H1 (cell line): ENCODE results near the gene KLHL34.

Experiments
- ATF3 ChIP-seq: IDR thresholded peaks from 2 replicates; pipeline ENCODE4 v1.6.1; 2011; ENCODE audit warnings: low read depth, mild to moderate bottlenecking, low read length; ENCODE audit not compliant: insufficient read depth
- CTCF ChIP-seq, 3 experiments: IDR thresholded peaks; 1 replicate in 2 of 3; 2 replicates in 1 of 3; pipeline versions ENCODE4 v1.5.1 to v1.6.1; 2011; ENCODE audit warnings: low read length in 3 of 3, mild to moderate bottlenecking in 3 of 3, inconsistent platforms in 2 of 3, low read depth in 1 of 3, moderate library complexity in 1 of 3; ENCODE audit not compliant: insufficient read depth in 1 of 3; ENCODE audit errors: control extremely low read depth in 1 of 3
- EP300 ChIP-seq, 2 experiments: IDR thresholded peaks; 1 replicate in 1 of 2; 2 replicates in 1 of 2; pipeline ENCODE4 v1.6.1; 2011 to 2012; ENCODE audit warnings: low read depth in 2 of 2, low read length in 2 of 2, mild to moderate bottlenecking in 2 of 2, borderline replicate concordance in 1 of 2, inconsistent platforms in 1 of 2, moderate library complexity in 1 of 2
- KDM5A ChIP-seq: fragments of 200-600 bp; IDR thresholded peaks from 2 replicates; pipeline ENCODE4 v1.7.1; 2012; ENCODE audit warnings: mild to moderate bottlenecking, low read length, inconsistent platforms, mixed read lengths
- MAX ChIP-seq: IDR thresholded peaks from 2 replicates; pipeline ENCODE4 v1.6.1; 2012; ENCODE audit warnings: inconsistent platforms
- POLR2A ChIP-seq, 2 experiments: IDR thresholded peaks; 1 replicate in 1 of 2; 2 replicates in 1 of 2; pipeline ENCODE4 v1.6.1; 2011; ENCODE audit warnings: low read depth in 2 of 2, low read length in 2 of 2, mild to moderate bottlenecking in 2 of 2; ENCODE audit errors: control extremely low read depth in 1 of 2
- POLR2AphosphoS5 ChIP-seq: IDR thresholded peaks from 2 replicates; pipeline ENCODE4 v1.6.1; 2011; ENCODE audit warnings: low read depth, low read length
- SP2 ChIP-seq: IDR thresholded peaks from 2 replicates; pipeline ENCODE4 v1.6.1; 2012; ENCODE audit warnings: mild to moderate bottlenecking, low read length, inconsistent platforms
- SRF ChIP-seq: IDR thresholded peaks from 2 replicates; pipeline ENCODE4 v1.6.1; 2011; ENCODE audit warnings: mild to moderate bottlenecking, low read depth, low read length, moderate library complexity

GRCh38 chrX:21699136-21699535, 41.0 kb upstream of the KLHL34 start:
- TF ChIP-seq POLR2A (IDR thresholded peaks at IDR 0.05; ENCODE audit: control extremely low read depth in 1 of 2, low read depth in 2 of 2, low read length in 2 of 2) = no peak
- no peak for TF ChIP-seq POLR2AphosphoS5
- no peak for TF ChIP-seq MAX
- no peak for TF ChIP-seq SRF
- no peak for TF ChIP-seq KDM5A
- no peak for TF ChIP-seq SP2
- no peak for TF ChIP-seq EP300 (IDR thresholded peaks at IDR 0.05; ENCODE audit: borderline replicate concordance in 1 of 2, low read depth in 2 of 2, low read length in 2 of 2)
- no peak for TF ChIP-seq CTCF (IDR thresholded peaks at IDR 0.05; ENCODE audit: control extremely low read depth in 1 of 3, insufficient read depth in 1 of 3, low read depth in 1 of 3, low read length in 3 of 3)
- TF ChIP-seq ATF3 = no peak
